Panc1 (cell line): ENCODE results near the gene ADARB1. TPM values are rescaled to one million over a fixed set of nuclear protein-coding genes. Genes with fewer than 3 reads are reported as not detected.

Source experiments
- ATAC-seq: fragments of 200-7000 bp; cut with Tn5 transposase; 2 replicates; pipeline ENCODE4 v1.9.1; 2020; ENCODE audit warnings: mild to moderate bottlenecking, moderate library complexity
- BruUV-seq: library from RNA; stranded (reverse); fragments of 400-500 nt; replicated peaks from 2 replicates; lab custom pipeline; 2021; lab: Mats Ljungman, UMichigan
- CTCF ChIA-PET: fragments of 300-600 bp; sonication (Branson Sonifier 250); formaldehyde crosslinking; loops from one replicate; lab custom pipeline; 2022; ENCODE audit warnings: antibody characterized with exemption; lab: Charles Lee
- POLR2A ChIA-PET: fragments of 300-600 bp; sonication (Branson Sonifier 250); formaldehyde crosslinking; loops from one replicate; lab custom pipeline; 2022; ENCODE audit warnings: antibody characterized with exemption; lab: Charles Lee
- DNase-seq: peaks from one replicate; pipeline ENCODE4 v3.0.0-alpha.2; 2010; ENCODE audit warnings: low read depth, low spot score
- H3K27ac ChIP-seq: 2 replicates; pipeline ENCODE4 v1.5.1; 2011; ENCODE audit warnings: mild to moderate bottlenecking, low read length, inconsistent platforms
- H3K27me3 ChIP-seq: fragments of 200-500 bp; sonication (Bioruptor generic); 2 replicates; pipeline ENCODE4 v1.6.0; 2014; ENCODE audit warnings: low read length, inconsistent platforms; ENCODE audit not compliant: control insufficient read depth, insufficient read depth
- H3K36me3 ChIP-seq: fragments of 200-500 bp; sonication (Bioruptor generic); 2 replicates; pipeline ENCODE4 v1.5.1; 2014; ENCODE audit warnings: inconsistent platforms, mild to moderate bottlenecking, low read length, moderate library complexity; ENCODE audit not compliant: control insufficient read depth, insufficient read depth
- H3K4me1 ChIP-seq: 2 replicates; pipeline ENCODE4 v1.5.1; 2011; ENCODE audit warnings: inconsistent platforms, mild to moderate bottlenecking, low read length, moderate library complexity; ENCODE audit not compliant: control insufficient read depth, insufficient read depth
- H3K4me3 ChIP-seq, 2 experiments: 2 replicates each; pipeline ENCODE4 v1.5.1; 2011 to 2012; ENCODE audit warnings: low read depth in 2 of 2, low read length in 2 of 2, mild to moderate bottlenecking in 2 of 2, inconsistent platforms in 1 of 2, moderate library complexity in 1 of 2
- H3K9me3 ChIP-seq: fragments of 200-500 bp; sonication (Bioruptor generic); 2 replicates; pipeline ENCODE4 v1.5.1; 2014; ENCODE audit warnings: low read depth, mild to moderate bottlenecking, inconsistent platforms, low read length, moderate library complexity; ENCODE audit not compliant: control insufficient read depth, insufficient read depth
- CTCF ChIP-seq: fragments of 450-650 bp; IDR thresholded peaks from 2 replicates; pipeline ENCODE4 v1.5.1; 2017; ENCODE audit warnings: mild to moderate bottlenecking
- POLR2AphosphoS5 ChIP-seq: IDR thresholded peaks from 2 replicates; pipeline ENCODE4 v1.6.1; 2012; ENCODE audit warnings: mild to moderate bottlenecking, low read depth, low read length, moderate library complexity
- REST ChIP-seq, 2 experiments: IDR thresholded peaks; 2 replicates each; pipeline ENCODE4 v1.6.1; 2011 to 2012; ENCODE audit warnings: low read depth in 2 of 2, control low read depth in 1 of 2, low read length in 1 of 2, mild to moderate bottlenecking in 1 of 2, moderate library complexity in 1 of 2; ENCODE audit not compliant: insufficient read depth in 1 of 2
- SIN3A ChIP-seq: IDR thresholded peaks from 2 replicates; pipeline ENCODE4 v1.6.1; 2012; ENCODE audit warnings: low read depth, mild to moderate bottlenecking, low read length, moderate library complexity, borderline replicate concordance; ENCODE audit not compliant: insufficient read depth
- TCF7L2 ChIP-seq: IDR thresholded peaks from 2 replicates; pipeline ENCODE4 v1.6.1; 2011; ENCODE audit warnings: mild to moderate bottlenecking, low read depth, low read length, inconsistent platforms
- in situ Hi-C: cut with HindIII; loops from 2 replicates; pipeline ENCODE4 v1.10.0; 2016; ENCODE audit warnings: low sequenced_read_pairs, low pct_unique_long_range_greater_than_20kb
- intact Hi-C: fragments of 100-400 bp; cut with micrococcal nuclease; formaldehyde crosslinking; loops from one replicate; pipeline ENCODE4 v1.10.0; 2022; ENCODE audit not compliant: unreplicated experiment
- total RNA-seq: library from RNA; stranded (reverse); gene quantifications from one replicate; pipeline ENCODE4 v1.2.1, GENCODE V29; 2021; ENCODE audit not compliant: unreplicated experiment

Gene ADARB1
- total RNA-seq, 1 experiment from 2014 or later: 15.0 TPM

- no peaks in the 10 kb centered on the region for H3K9me3 ChIP-seq
- CTCF ChIA-PET: no interaction called here
- no peak for ATAC-seq
- intact Hi-C loops: no loop called here
- in situ Hi-C loops: no loop called here
- DNase-seq: no peak
- H3K27me3 ChIP-seq: no peaks in the 10 kb centered on the region
- H3K36me3 ChIP-seq: no peaks in the 10 kb centered on the region
- no peak overlapping the region for H3K4me3 ChIP-seq
- POLR2A ChIA-PET: no interaction called here
- TF ChIP-seq REST (IDR thresholded peaks at IDR 0.05; ENCODE audit: insufficient read depth in 1 of 2, low read depth in 2 of 2, low read length in 1 of 2): no peak
- no peak for TF ChIP-seq CTCF
- TF ChIP-seq TCF7L2: no peak
- no peak for TF ChIP-seq POLR2AphosphoS5
- no peak for TF ChIP-seq SIN3A
- H3K4me1 ChIP-seq: peaks cover 18% of the 10 kb centered on the region
- BruUV-seq: TSS peak; percentile 72
- H3K27ac ChIP-seq: no peak overlapping the region; the same call in 1 of the 2 replicates
These were observed 150.8 kb downstream of the ADARB1 start for GRCh38 chr21:45225041-45225740.

GRCh38 chr21:45225741-45226327 lies 151.5 kb downstream of the ADARB1 start:
- in situ Hi-C loops: no loop called here
- CTCF ChIA-PET: no interaction called here
- TF ChIP-seq SIN3A: no peak
- no peak for TF ChIP-seq POLR2AphosphoS5
- no peak for TF ChIP-seq TCF7L2
- no peak for TF ChIP-seq REST (IDR thresholded peaks at IDR 0.05; ENCODE audit: insufficient read depth in 1 of 2, low read depth in 2 of 2, low read length in 1 of 2)
- TF ChIP-seq CTCF: no peak
- POLR2A ChIA-PET: no interaction called here
- Histone ChIP-seq H3K4me3 (no peak overlapping the region), H3K9me3 (no peaks in the 10 kb centered on the region), H3K36me3 (no peaks in the 10 kb centered on the region), H3K27me3 (no peaks in the 10 kb centered on the region), H3K27ac (no peak overlapping the region), H3K4me1 (peaks cover 18% of the 10 kb centered on the region)
- BruUV-seq: no TSS peak
- intact Hi-C loops: no loop called here
- no peak for DNase-seq
- ATAC-seq: no peak
